H9 (cell line): ENCODE measurements around the gene CDK11A. TPM values are rescaled to one million over a fixed set of nuclear protein-coding genes. Genes with fewer than 3 reads are reported as not detected.
"Not testable (repeated sequence)": the region's sequence is repeated elsewhere in the genome, so short reads cannot be mapped to it uniquely, and the experiment has no call there.

ENCODE experiments used
- DNase-seq: peaks from one replicate; pipeline ENCODE4 v3.0.0-alpha.2; 2017
- H2AFZ ChIP-seq: one replicate; pipeline ENCODE4 v1.6.1; 2013; ENCODE audit warnings: mild to moderate bottlenecking, low read length, control low read depth, moderate library complexity
- H2AK5ac ChIP-seq: 2 replicates; pipeline ENCODE4 v1.6.1; 2013; ENCODE audit warnings: low read length, control low read depth, mixed read lengths; ENCODE audit not compliant: insufficient read length
- H2BK120ac ChIP-seq: one replicate; pipeline ENCODE4 v1.6.1; 2013; ENCODE audit warnings: low read depth, mild to moderate bottlenecking, low read length, control low read depth, inconsistent platforms; ENCODE audit not compliant: poor library complexity, severe bottlenecking
- H2BK12ac ChIP-seq: 2 replicates; pipeline ENCODE4 v1.6.1; 2013; ENCODE audit warnings: low read length, control low read depth, mixed read lengths, low read depth; ENCODE audit not compliant: insufficient read length
- H2BK15ac ChIP-seq: 2 replicates; pipeline ENCODE4 v1.6.1; 2013; ENCODE audit warnings: low read depth, low read length, control low read depth
- H2BK20ac ChIP-seq: one replicate; pipeline ENCODE4 v1.6.1; 2013; ENCODE audit warnings: low read depth, mild to moderate bottlenecking, low read length, control low read depth, inconsistent platforms; ENCODE audit not compliant: poor library complexity, severe bottlenecking
- H2BK5ac ChIP-seq: 2 replicates; pipeline ENCODE4 v1.6.1; 2013; ENCODE audit warnings: low read length, control low read depth, mixed read lengths; ENCODE audit not compliant: insufficient read length
- H3K14ac ChIP-seq: 2 replicates; pipeline ENCODE4 v1.6.1; 2013; ENCODE audit warnings: low read length, control low read depth; ENCODE audit not compliant: insufficient read depth
- H3K18ac ChIP-seq: 2 replicates; pipeline ENCODE4 v1.6.1; 2013; ENCODE audit warnings: low read depth, mild to moderate bottlenecking, mixed read lengths, low read length, control low read depth; ENCODE audit not compliant: insufficient read length
- H3K23ac ChIP-seq: 2 replicates; pipeline ENCODE4 v1.6.1; 2013; ENCODE audit warnings: low read length, control low read depth, mixed read lengths, low read depth; ENCODE audit not compliant: insufficient read length
- H3K23me2 ChIP-seq: 2 replicates; pipeline ENCODE4 v1.6.1; 2013; ENCODE audit warnings: low read depth, mild to moderate bottlenecking, mixed read lengths, low read length, control low read depth; ENCODE audit not compliant: insufficient read length, poor library complexity, severe bottlenecking
- H3K27ac ChIP-seq: 2 replicates; pipeline ENCODE4 v1.5.1; 2013; ENCODE audit warnings: low read length, control low read depth, mixed read lengths, low read depth; ENCODE audit not compliant: insufficient read length
- H3K27me3 ChIP-seq: 2 replicates; pipeline ENCODE4 v1.6.1; 2013; ENCODE audit warnings: low read length, control low read depth, inconsistent platforms; ENCODE audit not compliant: insufficient read depth
- H3K4ac ChIP-seq: 2 replicates; pipeline ENCODE4 v1.6.1; 2013; ENCODE audit warnings: low read depth, mild to moderate bottlenecking, control low read depth, inconsistent platforms, low read length, moderate library complexity
- H3K4me1 ChIP-seq: 2 replicates; pipeline ENCODE4 v1.6.1; 2013; ENCODE audit warnings: low read length, control low read depth, inconsistent platforms; ENCODE audit not compliant: insufficient read depth
- H3K4me2 ChIP-seq: 2 replicates; pipeline ENCODE4 v1.6.1; 2013; ENCODE audit warnings: low read length, control low read depth, mixed read lengths; ENCODE audit not compliant: insufficient read length, insufficient read depth
- H3K56ac ChIP-seq: 2 replicates; pipeline ENCODE4 v1.6.1; 2013; ENCODE audit warnings: low read depth, mild to moderate bottlenecking, mixed read lengths, low read length, control low read depth; ENCODE audit not compliant: insufficient read length
- H3K79me1 ChIP-seq: 2 replicates; pipeline ENCODE4 v1.6.1; 2013; ENCODE audit warnings: low read depth, mild to moderate bottlenecking, moderate library complexity, low read length, control low read depth, inconsistent platforms; ENCODE audit not compliant: insufficient read depth, poor library complexity, severe bottlenecking
- H3K79me2 ChIP-seq: 2 replicates; pipeline ENCODE4 v1.6.1; 2013; ENCODE audit warnings: low read length, control low read depth, inconsistent platforms; ENCODE audit not compliant: insufficient read depth
- H3K9ac ChIP-seq: 2 replicates; pipeline ENCODE4 v1.6.1; 2013; ENCODE audit warnings: low read length, control low read depth, mixed read lengths; ENCODE audit not compliant: insufficient read length; ENCODE audit errors: extremely low read depth
- H3K9me3 ChIP-seq: one replicate; pipeline ENCODE4 v1.6.1; 2013; ENCODE audit warnings: low read depth, low read length, inconsistent platforms; ENCODE audit not compliant: control insufficient read depth
- H3T11ph ChIP-seq: one replicate; pipeline ENCODE4 v1.6.1; 2013; ENCODE audit warnings: mild to moderate bottlenecking, low read length, control low read depth, inconsistent platforms
- H4K20me1 ChIP-seq: one replicate; pipeline ENCODE4 v1.6.1; 2013; ENCODE audit not compliant: control insufficient read depth, insufficient read length, insufficient read depth
- H4K5ac ChIP-seq: 2 replicates; pipeline ENCODE4 v1.6.1; 2013; ENCODE audit warnings: low read depth, mild to moderate bottlenecking, mixed read lengths, low read length, control low read depth; ENCODE audit not compliant: insufficient read length
- H4K8ac ChIP-seq: replicated peaks from 2 replicates; pipeline ENCODE4 v1.6.1; 2013; ENCODE audit warnings: low read length, control low read depth, mixed read lengths, low read depth; ENCODE audit not compliant: insufficient read length
- H4K91ac ChIP-seq: 2 replicates; pipeline ENCODE4 v1.6.1; 2013; ENCODE audit warnings: low read depth, mild to moderate bottlenecking, moderate library complexity, mixed read lengths, low read length, control low read depth; ENCODE audit not compliant: insufficient read length
- H3K27ac Mint-ChIP-seq, 3 experiments: 2 replicates in 2 of 3; 3 replicates in 1 of 3; pipeline ENCODE4 v1.8.0; 2020 to 2021; ENCODE audit warnings: mixed read lengths in 3 of 3, mild to moderate bottlenecking in 1 of 3, moderate library complexity in 1 of 3
- H3K27me3 Mint-ChIP-seq: 2 replicates; pipeline ENCODE4 v1.8.0; 2021; ENCODE audit warnings: low read depth, mild to moderate bottlenecking, moderate library complexity, mixed read lengths
- H3K36me3 Mint-ChIP-seq, 3 experiments: 2 replicates in 2 of 3; 3 replicates in 1 of 3; pipeline ENCODE4 v1.8.0; 2020 to 2021; ENCODE audit warnings: low read depth in 3 of 3, mixed read lengths in 3 of 3; ENCODE audit not compliant: insufficient read depth in 1 of 3
- H3K4me1 Mint-ChIP-seq, 2 experiments: 2 replicates each; pipeline ENCODE4 v1.8.0; 2020; ENCODE audit warnings: mixed read lengths in 2 of 2
- H3K4me3 Mint-ChIP-seq, 2 experiments: 2 replicates in 1 of 2; 3 replicates in 1 of 2; pipeline ENCODE4 v1.8.0; 2020 to 2021; ENCODE audit warnings: mild to moderate bottlenecking in 2 of 2, mixed read lengths in 2 of 2, moderate library complexity in 1 of 2
- H3K9me3 Mint-ChIP-seq, 2 experiments: 2 replicates in 1 of 2; 3 replicates in 1 of 2; pipeline ENCODE4 v1.8.0; 2020; ENCODE audit warnings: mild to moderate bottlenecking in 2 of 2, mixed read lengths in 2 of 2, moderate library complexity in 1 of 2
- CTCF ChIP-seq: fragments of 200-600 bp; sonication (generic); conservative IDR thresholded peaks from 3 replicates; pipeline ENCODE4 v1.8.0; 2021; ENCODE audit warnings: antibody characterized with exemption, mild to moderate bottlenecking
- WGBS: extraction: QIAGEN DNeasy Blood & Tissue Kit; methylation state at CpG from one replicate; pipeline ENCODE4 v1.1.7; 2013; ENCODE audit warnings: missing lambda C conversion rate, low lambda C conversion rate, mixed read lengths; ENCODE audit not compliant: insufficient read length; ENCODE audit errors: extremely low coverage; 5-methylcytosine and 5-hydroxymethylcytosine counted together
- total RNA-seq: library from RNA; stranded (reverse); gene quantifications from 2 replicates; pipeline ENCODE4 v1.2.1, GENCODE V29; 2021

Gene CDK11A
- total RNA-seq, 1 experiment from 2014 or later = 49.5 TPM

GRCh38 chr1:1752190-1752589 is 28.0 kb upstream of the CDK11A start:
- no peaks in the 10 kb centered on the region for H3K9me3 ChIP-seq
- no peak overlapping the region for H2BK5ac ChIP-seq
- no peak overlapping the region for H3K4me2 ChIP-seq
- no peak overlapping the region for H2BK15ac ChIP-seq
- Mint-ChIP-seq H3K27ac (peak overlapping the region in 2 of 3 experiments; percentile 67 to 70; a peak in 3 of 7 replicates), H3K4me1 (peaks cover 4% of the 10 kb centered on the region in 2 experiments; a peak in 3 of 4 replicates), H3K36me3 (peaks cover 18 to 40% (median 35%) of the 10 kb centered on the region in 3 experiments; a peak in 6 of 7 replicates), H3K9me3 (no peaks in the 10 kb centered on the region), H3K27me3 (no peaks in the 10 kb centered on the region), H3K4me3 (no peak overlapping the region; a peak in 1 of 5 replicates)
- H2AFZ ChIP-seq = no peak overlapping the region
- no peaks in the 10 kb centered on the region for H3K27me3 ChIP-seq
- H3K23me2 ChIP-seq = no peaks in the 10 kb centered on the region
- H3K18ac ChIP-seq = no peak overlapping the region
- no peak overlapping the region for H4K5ac ChIP-seq
- no peaks in the 10 kb centered on the region for H3K4me1 ChIP-seq
- no peak overlapping the region for H3K14ac ChIP-seq
- no peak for DNase-seq
- no peak for TF ChIP-seq CTCF
- H4K8ac ChIP-seq = no peak overlapping the region
- no peak overlapping the region for H2AK5ac ChIP-seq
- H3K79me1 ChIP-seq = no peaks in the 10 kb centered on the region
- no peak overlapping the region for H3T11ph ChIP-seq
- no peak overlapping the region for H2BK20ac ChIP-seq
- H3K23ac ChIP-seq = no peak overlapping the region
- no CpG with 5 or more reads among the region's 11 CpGs for WGBS
- no peak overlapping the region for H2BK12ac ChIP-seq
- H3K27ac ChIP-seq = no peak overlapping the region
- H4K91ac ChIP-seq = no peak overlapping the region
- H2BK120ac ChIP-seq = no peak overlapping the region
- no peaks in the 10 kb centered on the region for H4K20me1 ChIP-seq
- no peaks in the 10 kb centered on the region for H3K79me2 ChIP-seq
- no peak overlapping the region for H3K56ac ChIP-seq
- no peak overlapping the region for H3K9ac ChIP-seq
- no peak overlapping the region for H3K4ac ChIP-seq

DNA sequence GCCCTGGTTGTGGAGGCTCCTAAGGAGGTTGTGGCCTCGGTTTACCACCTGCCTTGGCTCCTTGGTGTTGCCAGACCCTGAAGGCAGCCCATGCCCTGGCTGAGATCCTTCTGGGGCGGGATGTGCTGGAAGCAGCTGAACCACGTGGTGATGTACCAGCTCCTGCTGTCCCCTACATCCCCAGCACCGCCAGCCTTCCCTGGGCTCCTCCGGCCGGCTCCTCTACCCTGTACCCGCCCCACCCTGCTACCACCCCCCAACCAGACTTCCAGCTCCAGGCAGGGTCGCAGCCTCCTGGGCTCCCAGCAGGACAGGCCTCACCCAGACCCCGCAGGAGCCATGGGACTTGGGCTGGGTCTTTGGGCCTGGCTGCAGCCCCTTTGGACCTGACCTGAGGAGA is 25.8 kb upstream of the CDK11A start:
- H3K23ac ChIP-seq, H3K18ac ChIP-seq, H3K79me1 ChIP-seq, H2BK120ac ChIP-seq, H3K4me1 ChIP-seq, H4K8ac ChIP-seq, H3K4me3 Mint-ChIP-seq, H3K9me3 ChIP-seq, DNase-seq, H3T11ph ChIP-seq, H3K27me3 Mint-ChIP-seq, H3K27me3 ChIP-seq, H2BK5ac ChIP-seq, H3K56ac ChIP-seq, H3K23me2 ChIP-seq, H3K4ac ChIP-seq, H3K14ac ChIP-seq, H3K27ac ChIP-seq, H2AFZ ChIP-seq, H4K91ac ChIP-seq, H2BK20ac ChIP-seq, H2BK15ac ChIP-seq, H3K9ac ChIP-seq, H3K4me2 ChIP-seq, H3K9me3 Mint-ChIP-seq, H3K79me2 ChIP-seq, H2AK5ac ChIP-seq, H3K4me1 Mint-ChIP-seq, H2BK12ac ChIP-seq, H4K20me1 ChIP-seq, H4K5ac ChIP-seq, H3K27ac Mint-ChIP-seq: not testable (repeated sequence)
- no CpG with 5 or more reads among the region's 9 CpGs for WGBS
- H3K36me3 Mint-ChIP-seq = peaks cover 6 to 21% (median 17%) of the 10 kb centered on the region in 3 experiments; a peak in 6 of 7 replicates
